HepG2 (cell line): ENCODE data around the gene NDUFS2. TPM values are rescaled to one million over a fixed set of nuclear protein-coding genes. Genes with fewer than 3 reads are reported as not detected.

ENCODE experiments used
- AKNA ChIP-seq: sonication (generic); formaldehyde crosslinking; IDR thresholded peaks from 2 replicates; pipeline ENCODE4 v1.4.0; 2020; ENCODE audit warnings: missing genetic modification reagents, borderline replicate concordance
- ARID4A ChIP-seq: sonication (generic); formaldehyde crosslinking; IDR thresholded peaks from 2 replicates; pipeline ENCODE4 v1.5.0; 2020; ENCODE audit warnings: mild to moderate bottlenecking, missing genetic modification reagents, borderline replicate concordance
- CCAR2 ChIP-seq: fragments of 200-400 bp; formaldehyde crosslinking; optimal IDR thresholded peaks from 2 replicates; pipeline ENCODE3; 2018; ENCODE audit warnings: low read depth, mild to moderate bottlenecking, low read length, moderate library complexity
- E2F1 ChIP-seq: sonication (generic); formaldehyde crosslinking; IDR thresholded peaks from 2 replicates; pipeline ENCODE4 v1.5.0; 2020; ENCODE audit warnings: missing genetic modification reagents
- ELF4 ChIP-seq: sonication (generic); formaldehyde crosslinking; IDR thresholded peaks from 2 replicates; pipeline ENCODE4 v1.5.0; 2020; ENCODE audit warnings: missing genetic modification reagents, mild to moderate bottlenecking, moderate library complexity, borderline replicate concordance
- EZH2 ChIP-seq: conservative IDR thresholded peaks from 2 replicates; pipeline ENCODE4 v1.6.1; 2012; ENCODE audit warnings: mild to moderate bottlenecking, low read depth, low read length, moderate library complexity
- HOMEZ ChIP-seq: IDR thresholded peaks from 2 replicates; pipeline ENCODE4 v1.6.1; 2016; ENCODE audit warnings: low read depth
- SALL2 ChIP-seq: sonication (generic); formaldehyde crosslinking; IDR thresholded peaks from 2 replicates; pipeline ENCODE4 v1.8.1; 2023; ENCODE audit warnings: mild to moderate bottlenecking, missing genetic modification reagents, inconsistent platforms
- ZNF331 ChIP-seq: sonication (generic); formaldehyde crosslinking; IDR thresholded peaks from 2 replicates; pipeline ENCODE4 v1.4.0; 2020; ENCODE audit warnings: missing genetic modification reagents
- ZNF569 ChIP-seq: sonication (generic); formaldehyde crosslinking; IDR thresholded peaks from 2 replicates; pipeline ENCODE4 v1.5.0; 2020; ENCODE audit warnings: mild to moderate bottlenecking, missing genetic modification reagents, moderate library complexity, borderline replicate concordance
- ZNF574 ChIP-seq: sonication (generic); formaldehyde crosslinking; IDR thresholded peaks from 2 replicates; pipeline ENCODE4 v1.4.0; 2020; ENCODE audit warnings: missing genetic modification reagents
- ZNF660 ChIP-seq: sonication (generic); formaldehyde crosslinking; IDR thresholded peaks from 2 replicates; pipeline ENCODE4 v1.5.1; 2020; ENCODE audit warnings: mild to moderate bottlenecking, low read depth, missing genetic modification reagents, borderline replicate concordance
- ZNF776 ChIP-seq: sonication (generic); formaldehyde crosslinking; IDR thresholded peaks from 2 replicates; pipeline ENCODE4 v1.4.0; 2020; ENCODE audit warnings: mild to moderate bottlenecking, missing genetic modification reagents
- polyA plus RNA-seq, 8 experiments: library from polyadenylated mRNA; depleted of rRNA in 3 of 8; stranded (reverse) in 7 of 8; unstranded in 1 of 8; fragments of >200 nt; fragmentation: Illumina TruSeq in 4 of 8; extraction: Trizol in 4 of 8; gene quantifications; 2 replicates each; pipeline versions ENCODE4 v1.2.1 to v1.2.3, GENCODE V29; 2011 to 2016; ENCODE audit warnings: low read depth in 4 of 8, missing spikeins in 1 of 8, mixed read lengths in 1 of 8; ENCODE audit not compliant: insufficient read depth in 1 of 8
- total RNA-seq, 5 experiments: library from RNA; depleted of rRNA; stranded (reverse); fragments of >200 nt; fragmentation: Illumina TruSeq; extraction: Trizol; gene quantifications; 2 replicates each; pipeline ENCODE4 v1.2.3, GENCODE V29; 2016; ENCODE audit warnings: low read depth in 1 of 5

NDUFS2 gene
- total and polyA plus RNA-seq, 2 of the 13 experiments (the other 11 are each of a cell fraction or from before 2014, with no cell fraction given), result 89.9 to 118 TPM

GRCh38 chr1:161198194-161198896 is 3.8 kb upstream of the NDUFS2 start (continued):
- TF ChIP-seq CCAR2 (no peak), SALL2 (CRISPR knock-in tag) (no peak), E2F1 (CRISPR knock-in tag) (no peak), ZNF776 (no peak), HOMEZ (no peak), ELF4 (CRISPR knock-in tag) (no peak), ARID4A (CRISPR knock-in tag) (peak; percentile 32; the same call in 1 of the 2 replicates), ZNF331 (CRISPR knock-in tag) (no peak; the same call in 1 of the 2 replicates), ZNF660 (CRISPR knock-in tag) (no peak), EZH2 (no peak), ZNF574 (CRISPR knock-in tag) (peak; percentile 29; the same call in 1 of the 2 replicates), AKNA (CRISPR knock-in tag) (no peak), ZNF569 (CRISPR knock-in tag) (no peak)
